PFSK-1 (cell line): ENCODE results near the gene KLHL40.

ENCODE experiments used
- FOXP2 ChIP-seq: optimal IDR thresholded peaks from 2 replicates; pipeline ENCODE3; 2011; ENCODE audit warnings: borderline replicate concordance, control low read depth, inconsistent platforms; ENCODE audit not compliant: insufficient read depth; ENCODE audit errors: extremely low read length, extremely low read depth
- POLR2AphosphoS5 ChIP-seq: IDR thresholded peaks from 2 replicates; pipeline ENCODE4 v1.6.1; 2012; ENCODE audit warnings: low read depth, mild to moderate bottlenecking, control low read depth, low read length, moderate library complexity
- SIN3A ChIP-seq: IDR thresholded peaks from 2 replicates; pipeline ENCODE4 v1.6.1; 2012; ENCODE audit warnings: mild to moderate bottlenecking, low read length, moderate library complexity, borderline replicate concordance; ENCODE audit not compliant: insufficient read depth
- TAF1 ChIP-seq: IDR thresholded peaks from 2 replicates; pipeline ENCODE4 v1.6.1; 2012; ENCODE audit warnings: low read length, control low read depth, borderline replicate concordance; ENCODE audit not compliant: insufficient read depth
- TF ChIP-seq, protein P1 (sequence below), 2 experiments: IDR thresholded peaks; 2 replicates each; pipeline versions ENCODE4 v1.6.1 to v1.8.0; 2011 to 2012; ENCODE audit warnings: low read depth in 2 of 2, low read length in 2 of 2, control low read depth in 1 of 2, inconsistent platforms in 1 of 2, mild to moderate bottlenecking in 1 of 2, moderate library complexity in 1 of 2; ENCODE audit not compliant: insufficient read depth in 1 of 2

DNA sequence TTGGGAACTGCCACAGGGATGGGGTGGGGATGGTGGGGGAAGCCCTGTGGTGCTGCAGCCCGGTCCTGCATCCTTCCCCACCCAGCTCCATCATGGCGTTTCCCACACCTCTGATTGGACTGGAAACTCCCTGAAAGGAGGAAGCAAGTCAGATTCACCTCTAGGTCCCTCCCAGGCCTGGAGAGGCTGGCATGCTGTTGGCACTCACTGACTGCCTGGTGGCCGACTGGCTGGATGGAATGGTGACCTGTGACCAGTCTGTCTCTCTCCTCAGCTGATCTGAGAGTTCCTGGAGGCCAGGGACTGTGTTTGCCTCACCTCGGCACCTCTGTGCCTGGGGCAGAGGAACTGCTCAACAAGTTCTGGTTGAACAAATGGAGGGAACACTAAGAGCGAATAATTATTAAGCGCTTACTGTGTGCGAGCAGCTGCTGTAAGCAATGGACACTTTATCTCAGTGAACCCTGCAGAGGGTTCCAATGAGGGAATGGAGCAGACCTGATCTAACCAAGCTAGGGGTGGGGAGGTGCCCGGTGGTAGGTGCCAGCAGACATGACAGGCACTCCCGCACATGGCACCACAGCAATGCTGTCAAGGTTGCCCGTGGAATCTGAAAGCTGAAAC is 20.7 kb downstream of the KLHL40 start:
- TF ChIP-seq POLR2AphosphoS5 (no peak), TAF1 (no peak), SIN3A (no peak), FOXP2 (no peak)
- TF ChIP-seq, protein P1, sequence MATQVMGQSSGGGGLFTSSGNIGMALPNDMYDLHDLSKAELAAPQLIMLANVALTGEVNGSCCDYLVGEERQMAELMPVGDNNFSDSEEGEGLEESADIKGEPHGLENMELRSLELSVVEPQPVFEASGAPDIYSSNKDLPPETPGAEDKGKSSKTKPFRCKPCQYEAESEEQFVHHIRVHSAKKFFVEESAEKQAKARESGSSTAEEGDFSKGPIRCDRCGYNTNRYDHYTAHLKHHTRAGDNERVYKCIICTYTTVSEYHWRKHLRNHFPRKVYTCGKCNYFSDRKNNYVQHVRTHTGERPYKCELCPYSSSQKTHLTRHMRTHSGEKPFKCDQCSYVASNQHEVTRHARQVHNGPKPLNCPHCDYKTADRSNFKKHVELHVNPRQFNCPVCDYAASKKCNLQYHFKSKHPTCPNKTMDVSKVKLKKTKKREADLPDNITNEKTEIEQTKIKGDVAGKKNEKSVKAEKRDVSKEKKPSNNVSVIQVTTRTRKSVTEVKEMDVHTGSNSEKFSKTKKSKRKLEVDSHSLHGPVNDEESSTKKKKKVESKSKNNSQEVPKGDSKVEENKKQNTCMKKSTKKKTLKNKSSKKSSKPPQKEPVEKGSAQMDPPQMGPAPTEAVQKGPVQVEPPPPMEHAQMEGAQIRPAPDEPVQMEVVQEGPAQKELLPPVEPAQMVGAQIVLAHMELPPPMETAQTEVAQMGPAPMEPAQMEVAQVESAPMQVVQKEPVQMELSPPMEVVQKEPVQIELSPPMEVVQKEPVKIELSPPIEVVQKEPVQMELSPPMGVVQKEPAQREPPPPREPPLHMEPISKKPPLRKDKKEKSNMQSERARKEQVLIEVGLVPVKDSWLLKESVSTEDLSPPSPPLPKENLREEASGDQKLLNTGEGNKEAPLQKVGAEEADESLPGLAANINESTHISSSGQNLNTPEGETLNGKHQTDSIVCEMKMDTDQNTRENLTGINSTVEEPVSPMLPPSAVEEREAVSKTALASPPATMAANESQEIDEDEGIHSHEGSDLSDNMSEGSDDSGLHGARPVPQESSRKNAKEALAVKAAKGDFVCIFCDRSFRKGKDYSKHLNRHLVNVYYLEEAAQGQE (IDR thresholded peaks at IDR 0.05; ENCODE audit: insufficient read depth in 1 of 2, low read depth in 2 of 2, low read length in 2 of 2): no peak
